T-helper 1 cell treated with Interleukin-12 subunit alpha and Interleukin-12 subunit beta and Interleukin-4 antibody, amounts not matched to agents 30 ng/mL and 1 ng/mL, for 36 hours (primary cell): ENCODE measurements around the gene GGT7. TPM values are rescaled to one million over a fixed set of nuclear protein-coding genes. Genes with fewer than 3 reads are reported as not detected.
"Not testable (repeated sequence)": the region's sequence is repeated elsewhere in the genome, so short reads cannot be mapped to it uniquely, and the experiment has no call there.

ENCODE experiments used
- intact Hi-C: fragments of 100-400 bp; cut with micrococcal nuclease; formaldehyde crosslinking; loops from one replicate; pipeline ENCODE4 v1.15.1; 2024
- total RNA-seq: library from RNA; stranded (reverse); gene quantifications from 2 replicates; pipeline ENCODE4 v1.2.3, GENCODE V29; 2022

The GGT7 gene
- total RNA-seq, 1 donor from 2014 or later = 16.5 TPM

DNA sequence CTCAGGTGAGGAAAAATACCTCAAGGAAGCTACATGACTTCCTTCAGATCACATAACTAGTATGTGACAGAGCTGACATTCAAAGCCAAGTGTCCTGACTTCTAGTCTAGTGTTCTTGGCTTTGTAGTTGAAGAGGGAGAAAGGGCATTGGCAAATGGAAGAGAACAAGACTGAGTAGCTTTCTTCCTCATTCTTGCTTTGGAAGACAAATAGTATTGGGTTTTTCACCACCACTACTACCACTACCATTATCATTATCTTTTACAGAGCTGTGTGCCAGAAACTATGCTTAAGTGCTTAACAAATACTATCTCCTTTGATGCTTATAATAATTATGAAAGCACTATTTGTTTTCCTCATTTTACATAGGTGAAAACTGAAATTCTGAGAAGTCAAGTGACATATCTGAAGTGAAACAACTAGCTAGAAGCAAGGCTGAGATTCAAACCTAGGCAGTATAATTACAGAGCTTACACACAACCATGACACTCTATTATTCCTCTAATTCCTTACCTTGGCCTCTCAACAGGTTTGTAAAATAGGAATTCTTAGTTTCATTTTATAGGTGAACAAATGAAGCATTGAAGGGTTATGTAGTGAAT, 10.5 kb upstream of the GGT7 start:
- intact Hi-C loops = no loop called here

DNA sequence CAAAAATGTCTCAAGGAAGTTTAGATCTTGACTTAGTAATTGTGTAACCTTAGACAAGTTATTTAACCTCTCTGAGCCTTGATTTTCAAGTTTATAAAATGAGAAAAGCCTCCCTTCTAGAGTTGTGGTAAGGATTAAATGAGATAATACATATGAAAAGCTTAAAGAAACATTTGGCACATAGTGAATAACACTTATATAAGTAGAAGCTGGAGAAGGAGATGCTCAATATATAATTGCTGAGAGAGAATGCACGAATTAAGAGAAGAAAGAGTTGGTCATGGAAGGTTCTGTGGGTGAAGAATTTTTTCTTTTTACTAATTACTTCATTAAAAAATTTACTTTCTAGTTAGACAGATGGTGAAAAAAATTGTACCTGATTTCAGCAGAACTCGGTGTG, 9.0 kb upstream of the GGT7 start:
- intact Hi-C loops = no loop called here

- intact Hi-C loops = not testable (repeated sequence)
Measured at GRCh38 chr20:34880971-34881370, 8.3 kb upstream of the GGT7 start.

GRCh38 chr20:34880215-34880850, 7.7 kb upstream of the GGT7 start:
- intact Hi-C loops = no loop called here

DNA sequence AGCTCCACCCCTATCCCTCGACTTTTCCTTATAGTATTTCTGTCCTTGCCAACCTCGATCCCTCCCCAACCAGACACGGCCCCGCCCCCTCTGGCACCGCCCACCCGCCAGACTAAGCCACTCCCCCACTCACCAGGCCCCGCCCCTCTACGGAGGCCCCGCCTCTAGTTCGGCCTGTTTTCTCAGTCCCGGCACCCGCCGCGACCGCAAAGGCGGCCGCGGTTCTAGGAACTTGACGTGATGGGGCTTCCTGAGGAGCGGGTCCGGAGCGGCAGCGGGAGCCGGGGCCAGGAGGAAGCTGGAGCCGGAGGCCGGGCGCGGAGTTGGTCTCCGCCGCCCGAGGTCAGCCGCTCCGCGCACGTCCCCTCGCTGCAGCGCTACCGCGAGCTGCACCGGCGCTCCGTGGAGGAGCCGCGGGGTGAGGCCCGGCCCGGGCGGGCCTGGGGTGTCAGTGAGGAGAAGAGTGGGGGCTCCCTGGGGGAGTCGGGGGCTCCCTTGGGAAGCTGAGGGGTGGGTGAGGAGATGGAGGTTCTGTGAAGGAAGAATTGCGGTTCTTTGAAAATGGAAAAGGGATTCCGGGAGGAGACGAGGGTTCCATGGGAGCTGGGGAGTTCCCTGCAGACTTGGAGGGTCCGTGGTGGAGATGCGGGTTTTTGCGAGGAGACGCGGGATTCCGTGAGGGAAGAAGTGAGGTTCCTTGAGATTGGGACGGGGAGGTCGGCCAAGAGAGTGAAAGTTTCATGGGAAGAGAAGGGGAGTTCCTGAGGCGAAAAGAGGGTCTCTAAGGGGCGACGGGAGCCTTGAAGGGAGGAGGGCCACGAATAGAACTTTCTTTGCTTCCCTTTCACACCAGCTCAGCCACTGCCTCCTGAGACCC, 4.0 kb upstream of the GGT7 start, which contains the start of gene ACSS2:
Gene ACSS2 (plus strand): TSS at position 207 of the 877 bp plus-strand sequence. CDS start 34 bp downstream, at position 241.
- intact Hi-C loops = loop anchor here (1.0 to 5.0 kb wide), 16 partner anchors 15 to 1586 kb away; partner anchors contain the start of genes AHCY, E2F1, EDEM2 and EIF2S2

- intact Hi-C loops = loop anchor here (1.0 to 5.0 kb wide), 16 partner anchors 15 to 1586 kb away; partner anchors contain the start of genes AHCY, E2F1, EDEM2 and EIF2S2
Measured at GRCh38 chr20:34875642-34876405, 3.2 kb upstream of the GGT7 start.

DNA sequence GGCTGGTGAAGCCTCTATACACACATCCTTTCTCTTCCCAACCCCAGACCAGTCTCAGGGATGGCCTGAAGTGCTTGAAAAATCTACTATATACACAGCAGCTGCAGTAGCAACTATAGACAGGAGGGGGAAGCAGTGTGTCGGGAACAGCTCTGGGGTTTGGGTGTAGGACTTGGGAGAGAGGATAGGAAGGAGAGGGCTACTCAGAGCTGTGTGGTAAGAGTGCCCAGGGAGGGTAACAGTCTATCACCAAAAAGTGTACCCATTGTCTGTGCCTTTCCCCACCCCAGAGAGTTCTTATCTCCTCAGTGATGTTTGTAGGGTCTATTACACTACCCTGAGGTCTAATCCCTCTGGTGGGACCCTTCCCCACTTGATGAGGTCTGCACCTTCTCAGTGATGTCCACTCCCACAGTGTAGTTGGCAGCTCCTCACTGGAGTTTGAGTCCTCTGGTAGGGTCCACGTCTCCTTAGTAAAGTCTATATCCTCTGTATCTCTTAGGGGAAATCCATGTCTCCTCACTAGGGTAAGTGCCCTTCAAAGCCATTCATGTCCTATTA, 1.5 kb upstream of the GGT7 start:
- intact Hi-C loops = loop anchor here (1.0 kb wide), 3 partner anchors 86 to 334 kb away; no protein-coding TSS in a partner anchor

DNA sequence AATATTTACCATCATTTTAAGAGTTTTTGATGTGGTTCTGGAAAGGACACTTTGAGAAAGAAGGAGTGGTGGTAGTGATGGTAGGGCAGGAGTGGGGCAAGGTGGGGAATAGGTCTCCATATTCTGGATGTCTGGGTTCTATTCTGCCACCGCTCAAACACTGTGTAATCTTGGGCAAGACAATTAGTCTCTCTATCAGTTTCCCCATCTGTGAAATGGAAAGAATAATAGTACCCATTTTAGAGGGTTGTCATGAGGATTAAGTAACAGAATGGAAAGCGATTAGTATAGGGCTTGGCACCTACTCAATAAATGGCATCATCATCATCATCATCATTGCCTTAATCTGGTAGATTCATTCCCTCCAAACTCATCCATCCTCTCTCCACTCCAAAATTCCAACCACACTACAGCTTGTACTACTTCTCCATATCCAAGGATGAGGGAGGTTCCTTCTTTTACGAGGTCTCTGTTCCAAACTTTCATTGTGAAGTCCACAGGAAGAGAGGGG, 982 bp upstream of the GGT7 start:
- intact Hi-C loops = loop anchor here (1.0 to 2.0 kb wide), 4 partner anchors 87 to 403 kb away; no protein-coding TSS in a partner anchor

DNA sequence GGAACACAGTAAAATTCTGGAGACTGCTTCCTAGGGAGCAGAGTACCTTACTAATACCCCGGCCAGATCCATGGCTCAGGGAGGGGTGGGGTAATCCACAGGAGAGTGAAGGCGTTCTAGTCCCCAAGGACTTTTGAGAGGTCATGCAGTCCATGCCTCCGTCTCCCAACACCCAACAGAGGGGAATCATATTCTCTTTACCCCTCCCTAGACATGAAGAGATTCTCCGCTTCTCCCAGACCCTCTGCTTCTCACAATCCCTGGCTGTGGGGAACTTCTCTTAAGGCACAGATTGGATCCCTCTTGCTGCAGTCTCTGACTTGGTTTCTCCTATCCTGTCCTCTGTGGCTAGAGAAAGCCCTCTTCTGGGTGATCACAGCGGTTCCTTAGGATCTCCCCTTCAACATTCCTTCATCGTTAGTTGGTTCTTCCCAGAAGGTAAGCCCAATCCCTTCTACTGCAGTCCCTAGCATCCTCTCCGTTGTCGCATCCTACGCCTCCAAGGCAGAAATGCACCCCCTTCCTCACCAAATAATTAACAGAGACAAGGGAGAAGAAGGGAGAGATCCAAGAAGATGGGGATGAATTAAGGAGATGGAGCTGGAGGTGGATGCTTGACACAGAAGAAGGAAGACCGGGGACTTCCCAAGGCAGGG, 562 bp downstream of the GGT7 start:
- intact Hi-C loops = loop anchor here (1.0 to 2.0 kb wide), 2 partner anchors 38 to 405 kb away; no protein-coding TSS in a partner anchor

GRCh38 chr20:34871320-34871926, 1.2 kb downstream of the GGT7 start:
- intact Hi-C loops = no loop called here

GRCh38 chr20:34864216-34864615, 8.4 kb downstream of the GGT7 start:
- intact Hi-C loops = no loop called here

- intact Hi-C loops = no loop called here
Measured at GRCh38 chr20:34863421-34863965, 9.2 kb downstream of the GGT7 start.

DNA sequence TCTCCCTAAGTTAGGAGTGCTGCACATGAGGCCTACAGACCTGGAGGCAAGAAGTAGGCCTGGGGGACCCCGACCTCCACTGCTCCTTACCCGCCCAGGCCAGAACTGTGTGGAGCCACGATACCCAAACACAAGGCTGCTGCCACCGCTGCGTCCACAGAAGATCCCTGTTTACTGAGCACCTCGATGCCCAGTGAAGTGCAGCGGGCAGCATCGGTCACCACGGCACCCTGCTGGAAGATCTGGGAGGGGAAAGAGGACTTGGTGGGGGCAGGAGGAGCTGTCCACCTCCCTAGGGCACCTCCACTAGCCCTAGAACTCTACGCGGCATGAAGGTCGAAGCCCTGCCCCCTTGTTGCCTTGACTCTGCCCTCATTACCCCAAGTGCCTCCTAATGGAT, 9.9 kb downstream of the GGT7 start:
- intact Hi-C loops = no loop called here

DNA sequence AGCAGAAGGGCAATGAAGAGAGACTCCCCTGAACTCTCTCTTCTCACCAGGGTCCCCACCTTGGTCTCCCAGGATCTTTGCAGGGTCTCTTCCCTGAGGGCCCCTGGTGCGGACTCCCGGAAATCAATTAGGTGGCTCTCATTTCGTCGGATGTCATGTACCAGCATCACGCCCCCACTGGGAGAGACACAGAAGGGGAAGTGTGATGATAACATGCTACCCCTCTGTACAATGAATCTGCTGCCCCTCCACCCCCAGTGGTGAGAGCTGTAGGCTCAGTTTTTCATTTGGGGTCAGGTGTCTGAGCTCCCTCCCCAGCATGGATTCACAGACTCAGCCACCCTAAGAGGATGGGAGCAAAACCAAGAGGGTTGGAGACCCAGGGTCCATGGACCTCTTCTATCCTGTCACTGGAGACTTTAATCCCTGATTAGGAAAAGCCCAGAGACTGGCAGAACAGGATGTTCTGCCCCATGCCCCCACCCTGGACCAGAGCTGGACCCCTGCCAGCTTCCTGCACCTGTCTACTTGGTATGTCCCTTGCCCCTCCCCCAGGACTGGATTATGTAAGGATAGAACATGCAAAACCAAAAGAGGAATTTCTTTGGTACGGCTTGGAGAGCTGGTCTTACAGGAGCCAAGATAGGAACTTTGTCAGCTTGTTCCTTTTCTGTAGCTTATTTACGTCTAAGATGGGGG, 11.1 kb downstream of the GGT7 start:
- intact Hi-C loops = no loop called here

GRCh38 chr20:34859826-34860545, 12.7 kb downstream of the GGT7 start:
- intact Hi-C loops = no loop called here

DNA sequence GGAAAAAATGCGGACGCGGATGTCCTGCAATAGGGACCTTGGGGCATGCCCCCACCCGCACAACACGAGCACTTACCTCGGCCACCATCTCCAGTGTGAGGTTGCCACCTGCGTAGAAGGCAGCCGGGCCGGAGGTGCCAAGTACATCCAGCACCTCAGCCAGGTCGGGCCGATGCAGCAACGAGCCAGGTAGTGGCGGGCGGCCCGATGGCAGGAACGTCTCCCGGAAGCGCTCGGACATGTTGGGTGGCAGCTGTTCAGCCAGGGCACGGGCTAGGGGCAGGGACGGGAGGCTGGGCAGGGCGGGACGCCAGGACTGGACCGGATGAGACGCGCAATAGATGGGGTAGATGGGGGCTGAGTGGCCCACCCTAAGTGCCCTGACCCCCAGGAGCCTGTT, 13.3 kb downstream of the GGT7 start:
- intact Hi-C loops = no loop called here

DNA sequence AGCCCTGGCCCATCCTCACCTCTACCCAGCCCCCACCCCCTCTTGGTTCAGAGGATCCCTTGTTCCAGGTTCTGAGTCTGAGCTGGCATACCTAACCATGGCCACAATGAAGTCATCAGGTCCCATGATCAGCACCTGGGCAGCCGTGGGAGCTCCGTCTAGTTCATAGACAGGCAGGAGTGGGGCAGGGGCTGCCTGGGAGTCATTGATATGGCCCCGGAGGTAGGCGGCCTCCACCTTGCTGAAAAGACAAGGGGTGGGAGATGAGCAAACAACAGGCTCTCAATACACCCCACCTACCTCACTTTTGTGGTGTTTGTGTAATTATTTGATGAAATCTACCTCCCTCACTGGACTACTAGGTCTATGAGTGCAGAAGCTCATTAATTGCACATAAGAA, 20.4 kb downstream of the GGT7 start:
- intact Hi-C loops = no loop called here

GRCh38 chr20:34850969-34851368, 21.7 kb downstream of the GGT7 start:
- intact Hi-C loops = no loop called here
